Hematopoietic multipotent progenitor cell treated with erythropoietin and hydrocortisone succinate and interleukin-3 and kit ligand, for 6 days (in vitro differentiated cells): ENCODE results near the gene CTTN.

ENCODE experiments used
- DNase-seq: peaks from one replicate; pipeline ENCODE4 v3.0.0-alpha.2; 2015

The CTTN gene

DNA sequence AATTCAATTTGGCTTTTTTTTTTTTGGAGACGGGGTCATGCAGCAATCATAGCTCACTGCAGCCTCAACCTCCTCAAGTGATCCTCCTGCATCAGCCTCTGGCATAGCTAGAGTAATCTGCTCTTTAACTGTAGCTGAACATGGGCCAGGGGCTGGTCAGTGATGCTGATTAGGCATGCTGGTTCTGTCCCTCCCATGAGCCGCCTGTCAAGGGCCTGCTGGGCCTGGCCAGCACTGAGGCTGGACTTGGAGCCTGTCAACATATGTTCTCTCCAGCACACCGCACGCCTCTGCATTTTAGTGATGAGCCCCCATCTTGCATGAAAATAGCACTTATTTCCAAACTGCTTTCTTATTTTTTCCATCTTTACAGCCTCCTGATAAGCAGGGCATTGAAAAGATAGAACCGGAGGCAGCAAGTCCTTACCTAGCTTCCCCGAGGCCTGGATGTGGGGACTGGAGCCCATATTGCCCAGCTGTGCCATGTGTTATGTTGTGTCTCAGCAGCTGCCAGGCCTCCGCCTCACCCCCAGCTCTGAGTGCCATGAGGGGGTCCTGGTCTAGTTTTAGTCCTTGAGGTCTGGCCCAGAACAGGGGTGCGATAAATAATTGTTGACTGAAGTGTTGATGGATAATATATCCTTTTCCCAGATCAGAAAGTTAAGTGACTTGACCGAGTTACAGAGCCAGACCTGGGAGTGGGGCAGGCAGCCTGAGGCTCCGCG, 80.0 kb downstream of the CTTN start:
- DNase-seq = no peak

DNA sequence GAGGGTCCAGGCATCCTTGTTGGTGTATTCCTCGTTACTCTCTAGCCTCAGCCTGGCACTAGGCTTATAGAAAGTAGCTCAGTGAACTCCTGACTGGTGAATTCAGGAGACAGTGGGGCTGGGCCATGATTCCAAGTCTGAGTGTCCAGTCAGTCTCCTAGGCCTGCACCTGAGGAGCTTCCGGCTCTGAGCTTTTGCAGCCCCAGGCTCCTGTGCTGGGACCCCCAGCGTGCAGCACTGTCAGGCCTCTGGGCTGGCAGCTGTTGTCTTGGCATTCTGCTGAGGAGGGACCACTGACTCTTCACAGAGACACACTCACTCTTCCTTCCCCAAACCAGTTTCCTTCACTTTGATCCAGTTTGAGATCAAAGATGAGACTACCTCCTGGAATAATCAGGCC, 82.4 kb downstream of the CTTN start:
- DNase-seq = no peak

DNA sequence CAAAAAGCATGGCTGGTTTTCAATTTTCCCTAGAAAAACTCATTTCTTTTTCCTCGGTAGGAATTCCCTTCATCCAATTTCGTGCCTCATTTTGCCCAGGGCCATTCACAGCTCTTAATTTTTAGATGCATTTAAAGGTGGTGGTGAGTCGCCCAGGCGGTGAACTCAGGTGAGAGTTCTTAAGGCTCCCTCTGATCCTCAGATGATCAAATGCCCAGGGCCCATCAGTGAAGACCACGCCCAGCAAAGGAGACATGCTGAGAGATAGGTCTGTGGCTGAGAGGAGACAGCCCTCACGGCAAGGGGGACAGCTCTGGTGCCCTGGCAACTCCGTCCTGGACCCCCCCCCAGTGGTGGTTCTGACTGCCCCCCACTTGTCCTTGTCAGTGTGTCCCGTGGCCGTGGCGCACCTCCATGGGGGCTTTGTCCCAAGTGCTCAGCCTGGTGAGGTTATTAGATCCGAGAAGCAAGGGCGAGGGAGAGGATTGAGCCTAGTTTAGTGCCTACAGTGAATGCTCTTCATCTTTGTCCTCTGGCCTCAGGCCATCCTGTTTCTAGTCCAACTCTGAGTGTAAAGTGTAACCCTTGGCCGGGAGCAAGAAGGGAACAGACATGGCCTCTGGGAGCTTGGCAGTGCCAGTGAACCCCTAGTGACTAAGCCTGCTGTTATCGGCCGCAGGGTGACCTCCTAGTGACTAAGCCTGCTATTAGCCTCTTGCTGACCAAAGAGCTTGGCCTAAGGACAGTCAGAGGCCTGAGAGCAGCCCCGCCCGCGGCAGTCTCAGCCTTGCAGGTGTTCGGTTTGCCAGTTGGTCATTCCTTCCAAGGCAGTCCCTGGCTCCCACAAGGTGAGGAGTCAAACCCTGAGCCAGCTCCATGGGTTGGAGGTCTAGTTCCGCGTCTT, 83.5 kb downstream of the CTTN start:
- DNase-seq = no peak

DNA sequence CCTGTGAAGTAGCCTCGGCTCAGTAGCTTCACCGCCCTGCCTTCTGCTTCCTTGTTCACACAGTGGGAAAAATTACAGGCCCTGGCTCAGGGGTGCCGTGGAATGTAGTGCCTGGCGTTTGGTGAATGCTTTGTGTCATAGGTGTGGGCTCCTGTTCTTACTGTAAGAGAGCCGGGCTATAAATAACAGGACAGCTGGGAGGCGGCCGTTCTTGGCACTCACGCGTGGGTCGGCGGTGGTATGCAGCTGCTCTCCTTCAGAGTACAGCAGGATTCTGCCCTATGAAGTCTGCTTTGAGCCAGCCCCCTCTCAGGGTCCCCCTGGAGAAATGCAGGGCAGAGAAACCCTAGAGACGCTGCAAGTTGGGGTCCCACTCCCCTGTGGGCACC, 84.2 kb downstream of the CTTN start:
- no peak for DNase-seq

DNA sequence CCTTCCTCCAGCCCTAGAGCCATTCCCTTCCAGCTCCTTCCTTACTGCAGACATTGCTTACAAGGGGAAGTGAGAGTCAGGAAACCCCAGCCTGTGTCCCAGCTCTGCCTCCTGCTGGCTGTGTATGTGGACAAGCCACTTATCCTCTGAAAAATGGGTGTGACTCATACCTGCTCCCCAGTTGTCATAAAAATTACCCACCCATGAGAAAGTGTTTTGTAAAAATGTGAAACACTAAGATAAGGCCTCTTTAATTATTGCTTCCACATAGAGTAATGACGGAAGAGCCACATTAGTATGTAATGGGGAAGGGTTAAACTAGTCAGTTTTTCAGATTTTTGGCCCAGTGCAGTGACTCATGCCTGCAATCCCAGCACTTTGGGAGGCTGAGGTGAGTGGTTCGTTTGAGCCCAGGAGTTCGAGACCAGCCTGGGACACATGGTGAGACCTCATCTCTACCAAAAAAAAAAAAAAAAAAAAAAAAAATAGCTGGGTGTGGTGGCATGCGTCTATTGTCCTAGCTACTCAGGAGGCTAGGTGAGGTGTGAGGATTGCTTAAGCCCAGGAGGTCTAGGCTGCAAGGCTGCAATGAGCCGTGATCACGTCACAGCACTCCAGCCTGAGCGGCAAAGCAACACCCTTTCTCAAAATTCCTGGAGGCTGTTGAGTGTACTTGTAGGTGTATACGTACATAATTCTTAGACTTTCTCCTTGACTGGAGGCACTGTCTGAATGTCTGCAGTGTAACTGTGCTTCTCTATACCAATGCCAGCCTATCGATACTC, 84.9 kb downstream of the CTTN start:
- peak; percentile 72 for DNase-seq

DNA sequence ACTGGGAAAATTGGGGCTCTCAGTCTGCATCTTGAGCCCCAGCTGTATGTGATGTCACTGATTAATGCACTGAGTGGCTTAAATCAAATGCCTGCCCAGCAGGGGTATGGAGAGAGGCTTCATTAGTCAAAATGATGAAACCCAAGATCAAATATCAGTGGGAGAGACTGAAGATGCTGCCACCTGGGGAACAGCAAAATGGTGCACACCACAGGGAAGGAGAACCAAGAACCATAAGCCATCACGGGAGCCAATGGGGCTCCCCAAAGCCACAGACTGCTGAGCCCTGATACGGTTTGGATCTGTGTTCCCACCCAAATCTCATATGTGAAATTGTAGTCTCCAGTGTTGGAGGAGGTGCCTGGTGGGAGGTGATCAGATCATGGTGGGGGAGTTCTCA, 85.6 kb downstream of the CTTN start:
- no peak for DNase-seq

DNA sequence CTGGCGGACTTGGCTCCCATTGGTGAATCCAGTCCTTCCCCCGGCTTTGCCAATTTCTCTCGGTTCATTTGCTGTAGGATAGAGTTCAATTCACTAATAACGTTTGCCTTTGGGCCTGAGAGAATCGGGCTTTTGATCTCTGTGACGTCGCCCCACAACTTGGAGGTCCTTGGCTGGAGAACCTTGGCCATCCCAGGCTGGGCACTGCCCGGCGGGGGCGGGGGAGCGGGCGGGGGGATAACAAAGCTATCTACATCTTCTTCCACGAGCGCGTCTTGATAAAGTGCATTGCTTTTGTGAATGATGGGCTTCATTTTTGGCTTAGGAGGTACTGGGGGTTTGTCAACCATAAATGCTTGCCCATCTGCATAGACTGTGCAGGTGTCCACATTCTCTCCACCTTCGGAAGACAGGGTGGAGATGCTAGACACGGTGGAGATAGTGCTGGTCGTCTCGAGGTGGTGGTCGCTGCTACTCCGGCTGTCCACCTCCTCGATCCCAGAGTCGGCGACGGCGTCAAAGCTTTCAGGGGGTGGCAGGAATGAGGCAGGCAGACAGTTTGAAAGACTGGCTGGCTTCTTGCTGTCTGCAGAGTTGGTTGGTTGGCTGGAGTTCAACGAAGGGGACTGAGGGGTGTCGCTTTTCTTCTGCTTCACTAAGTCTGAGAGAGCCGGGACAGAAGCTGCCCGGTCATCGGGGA, 87.1 kb downstream of the CTTN start:
- DNase-seq = no peak

DNA sequence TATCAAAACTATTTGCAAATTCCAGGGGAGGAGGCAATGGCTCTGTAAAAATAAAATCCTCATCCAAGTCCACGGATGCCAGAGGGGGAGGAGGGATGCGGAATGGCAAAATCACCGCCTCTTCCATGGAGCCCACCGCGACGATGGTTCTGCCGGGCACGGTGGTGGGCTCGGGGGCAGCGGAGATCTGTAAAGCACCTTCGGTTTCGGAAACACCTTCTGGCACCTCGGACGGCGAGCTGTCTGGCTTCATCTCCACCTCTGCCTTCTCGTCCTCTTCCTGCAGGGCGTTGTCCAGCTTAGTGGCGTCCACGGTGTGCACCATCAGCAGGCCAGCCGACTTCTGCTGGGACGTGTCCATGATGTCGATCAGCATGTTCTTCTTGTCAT, 87.7 kb downstream of the CTTN start:
- DNase-seq = no peak
